Lung (tissue), 12 donors: ENCODE data around the gene LMX1A. TPM values are rescaled to one million over a fixed set of nuclear protein-coding genes. Genes with fewer than 3 reads are reported as not detected.

Experiments
- ATAC-seq: fragments of 200-7000 bp; cut with Tn5 transposase; one replicate; pipeline ENCODE4 v1.9.1; 2020; ENCODE audit warnings: moderate number of reproducible peaks; ENCODE audit not compliant: insufficient read depth, low FRiP score
- DNase-seq, 3 donors: peaks; one replicate each; pipeline ENCODE4 v3.0.0-alpha.2; 2013 to 2017
- H3K27ac ChIP-seq, 2 donors: one replicate each; pipeline ENCODE4 v1.5.1; 2013; ENCODE audit warnings: mild to moderate bottlenecking in 2 of 2, moderate library complexity in 2 of 2, control low read depth in 1 of 2, inconsistent platforms in 1 of 2, low read depth in 1 of 2, low read length in 1 of 2
- H3K27me3 ChIP-seq, 3 donors: one replicate each; pipeline ENCODE4 v1.5.1; 2013; ENCODE audit warnings: low read length in 2 of 3; ENCODE audit not compliant: control insufficient read depth in 3 of 3, insufficient read depth in 3 of 3
- H3K36me3 ChIP-seq, 4 donors: one replicate each; pipeline ENCODE4 v1.5.1; 2013; ENCODE audit warnings: low read length in 4 of 4, mild to moderate bottlenecking in 1 of 4, moderate library complexity in 1 of 4; ENCODE audit not compliant: control insufficient read depth in 4 of 4, insufficient read depth in 4 of 4
- H3K4me1 ChIP-seq, 5 donors: one replicate each; pipeline ENCODE4 v1.5.1; 2013; ENCODE audit warnings: low read length in 5 of 5, mild to moderate bottlenecking in 2 of 5, moderate library complexity in 1 of 5; ENCODE audit not compliant: control insufficient read depth in 5 of 5, insufficient read depth in 5 of 5
- H3K4me3 ChIP-seq: one replicate; pipeline ENCODE4 v1.5.1; 2013; ENCODE audit warnings: mild to moderate bottlenecking, control low read depth, moderate library complexity
- H3K9ac ChIP-seq, 2 donors: one replicate each; pipeline ENCODE4 v1.5.1; 2013; ENCODE audit warnings: low read length in 2 of 2, control low read depth in 1 of 2; ENCODE audit not compliant: insufficient read depth in 1 of 2
- H3K9me3 ChIP-seq, 4 donors: one replicate each; pipeline ENCODE4 v1.5.1; 2013; ENCODE audit warnings: low read length in 3 of 4, mild to moderate bottlenecking in 1 of 4, moderate library complexity in 1 of 4; ENCODE audit not compliant: control insufficient read depth in 4 of 4, insufficient read depth in 3 of 4
- WGBS, 2 donors: extraction: QIAGEN DNeasy Blood & Tissue Kit; methylation state at CpG; one replicate each; pipeline ENCODE4 v1.1.7; 2013; 5-methylcytosine and 5-hydroxymethylcytosine counted together
- polyA plus RNA-seq, 2 donors: library from polyadenylated mRNA; stranded (reverse); fragments of 200-250 nt; gene quantifications; one replicate each; pipeline ENCODE4 v1.2.1, GENCODE V29; 2013
- total RNA-seq, 2 donors: library from RNA; depleted of rRNA in 1 of 2; stranded (reverse); fragments of >200 nt in 1 of 2; gene quantifications; one replicate each; pipeline ENCODE4 v1.2.1, GENCODE V29; 2014 to 2021
- TF ChIP-seq, protein P1 (sequence below): IDR thresholded peaks from 2 replicates; pipeline ENCODE4 v1.5.1; 2012; ENCODE audit warnings: mild to moderate bottlenecking; ENCODE audit errors: control extremely low read depth, extremely low read depth
- donor health status: control.
- donor health status: control.
- donor health status: Bipolar disorder and iron deficiency.
- donor health status: healthy.
- donor health status: DM: yes; HTN: yes; CAD: no.

Gene LMX1A
- total and polyA plus RNA-seq, 4 donors, result 0.03 TPM; not detected in 3

DNA sequence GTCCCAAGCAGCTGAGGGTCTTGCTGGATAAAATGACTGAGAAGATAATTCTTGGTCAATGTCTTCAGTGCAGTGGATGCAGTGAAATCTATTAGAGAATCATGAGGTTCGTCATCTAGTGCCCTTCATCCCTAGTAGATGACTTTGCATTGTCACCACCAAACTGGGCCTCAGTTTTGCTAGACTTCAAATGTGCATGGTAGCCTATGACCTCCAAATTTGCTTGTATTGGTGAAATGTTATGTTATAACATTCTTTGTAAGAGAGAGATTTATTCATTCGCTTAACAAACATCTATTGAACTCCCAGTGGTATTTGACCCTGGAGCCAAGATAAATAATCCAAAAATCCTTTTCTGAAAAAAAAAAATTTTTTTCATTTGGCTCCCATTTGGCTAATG, 183.8 kb downstream of the LMX1A start:
- no peaks in the 10 kb centered on the region for H3K4me1 ChIP-seq
- DNase-seq (no peak), ATAC-seq (no peak)
- H3K9me3 ChIP-seq, result peaks cover 0 to 5% (median 0%) of the 10 kb centered on the region in 4 donors
- H3K27me3 ChIP-seq, result no peaks in the 10 kb centered on the region
- no peak overlapping the region for H3K4me3 ChIP-seq
- TF ChIP-seq, protein P1, sequence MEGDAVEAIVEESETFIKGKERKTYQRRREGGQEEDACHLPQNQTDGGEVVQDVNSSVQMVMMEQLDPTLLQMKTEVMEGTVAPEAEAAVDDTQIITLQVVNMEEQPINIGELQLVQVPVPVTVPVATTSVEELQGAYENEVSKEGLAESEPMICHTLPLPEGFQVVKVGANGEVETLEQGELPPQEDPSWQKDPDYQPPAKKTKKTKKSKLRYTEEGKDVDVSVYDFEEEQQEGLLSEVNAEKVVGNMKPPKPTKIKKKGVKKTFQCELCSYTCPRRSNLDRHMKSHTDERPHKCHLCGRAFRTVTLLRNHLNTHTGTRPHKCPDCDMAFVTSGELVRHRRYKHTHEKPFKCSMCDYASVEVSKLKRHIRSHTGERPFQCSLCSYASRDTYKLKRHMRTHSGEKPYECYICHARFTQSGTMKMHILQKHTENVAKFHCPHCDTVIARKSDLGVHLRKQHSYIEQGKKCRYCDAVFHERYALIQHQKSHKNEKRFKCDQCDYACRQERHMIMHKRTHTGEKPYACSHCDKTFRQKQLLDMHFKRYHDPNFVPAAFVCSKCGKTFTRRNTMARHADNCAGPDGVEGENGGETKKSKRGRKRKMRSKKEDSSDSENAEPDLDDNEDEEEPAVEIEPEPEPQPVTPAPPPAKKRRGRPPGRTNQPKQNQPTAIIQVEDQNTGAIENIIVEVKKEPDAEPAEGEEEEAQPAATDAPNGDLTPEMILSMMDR, result no peak
- no peak overlapping the region for H3K27ac ChIP-seq
- no peaks in the 10 kb centered on the region for H3K36me3 ChIP-seq
- 83 to 90% methylated on average over 2 of the region's 2 CpGs for WGBS, 2 donors
- H3K9ac ChIP-seq, result no peak overlapping the region

GRCh38 chr1:165169729-165170128, 186.8 kb downstream of the LMX1A start:
- no peaks in the 10 kb centered on the region for H3K36me3 ChIP-seq
- WGBS, 2 donors, result 80 to 81% methylated on average over 3 of the region's 3 CpGs
- no peaks in the 10 kb centered on the region for H3K4me1 ChIP-seq
- H3K9ac ChIP-seq, result no peak overlapping the region
- no peak overlapping the region for H3K27ac ChIP-seq
- H3K9me3 ChIP-seq, result peaks cover 0 to 7% (median 0%) of the 10 kb centered on the region in 4 donors
- H3K4me3 ChIP-seq, result no peak overlapping the region
- ATAC-seq, result no peak
- DNase-seq, result no peak
- TF ChIP-seq, protein P1, result no peak
- H3K27me3 ChIP-seq, result no peaks in the 10 kb centered on the region

DNA sequence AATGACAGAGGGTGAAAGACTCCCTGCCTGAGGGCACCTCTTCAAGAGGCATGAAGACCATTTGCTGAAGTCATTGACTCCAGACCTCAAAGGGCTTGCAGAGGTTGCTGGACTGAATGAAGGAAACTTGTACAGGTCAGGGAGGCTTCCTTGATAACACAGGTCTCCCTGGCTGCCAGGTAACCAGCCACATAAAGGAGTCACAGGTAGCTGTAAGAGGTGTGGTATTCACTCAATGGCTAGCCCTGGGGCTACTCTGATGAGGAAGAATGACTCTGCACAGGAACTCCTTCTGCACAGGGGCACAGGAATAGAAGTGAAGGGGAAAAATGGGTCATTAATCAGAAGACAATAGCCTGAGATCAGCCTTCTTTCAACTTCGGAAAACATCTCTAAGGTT, 187.5 kb downstream of the LMX1A start:
- Histone ChIP-seq H3K36me3 (no peaks in the 10 kb centered on the region), H3K4me1 (no peaks in the 10 kb centered on the region), H3K4me3 (no peak overlapping the region), H3K27me3 (no peaks in the 10 kb centered on the region), H3K9me3 (peaks cover 0 to 7% (median 0%) of the 10 kb centered on the region in 4 donors), H3K27ac (no peak overlapping the region), H3K9ac (no peak overlapping the region)
- no peak for ATAC-seq
- TF ChIP-seq, protein P1, result no peak
- 21 to 39% methylated on average over 1 of the region's 1 CpG for WGBS, 2 donors
- no peak for DNase-seq

GRCh38 chr1:165168467-165168866, 188.0 kb downstream of the LMX1A start:
- Histone ChIP-seq H3K9ac (no peak overlapping the region), H3K36me3 (no peaks in the 10 kb centered on the region), H3K27me3 (no peaks in the 10 kb centered on the region), H3K9me3 (peaks cover 0 to 6% (median 0%) of the 10 kb centered on the region in 4 donors), H3K27ac (no peak overlapping the region), H3K4me1 (no peaks in the 10 kb centered on the region), H3K4me3 (no peak overlapping the region)
- ATAC-seq (no peak), DNase-seq (peak in 1 of 3 donors; percentile 4)
- TF ChIP-seq, protein P1, result no peak
- 43 to 62% methylated on average over 4 of the region's 4 CpGs for WGBS, 2 donors
